SK-N-MC (cell line): ENCODE measurements around the gene OR1S2.

Source experiments
- EZH2 ChIP-seq: fragments of 200-600 bp; sonication (generic); IDR thresholded peaks from one replicate; pipeline ENCODE4 v1.6.1; 2017; ENCODE audit warnings: antibody characterized with exemption
- POLR2AphosphoS5 ChIP-seq: IDR thresholded peaks from 2 replicates; pipeline ENCODE4 v1.6.1; 2012; ENCODE audit warnings: mild to moderate bottlenecking, low read depth, low read length, borderline replicate concordance

DNA sequence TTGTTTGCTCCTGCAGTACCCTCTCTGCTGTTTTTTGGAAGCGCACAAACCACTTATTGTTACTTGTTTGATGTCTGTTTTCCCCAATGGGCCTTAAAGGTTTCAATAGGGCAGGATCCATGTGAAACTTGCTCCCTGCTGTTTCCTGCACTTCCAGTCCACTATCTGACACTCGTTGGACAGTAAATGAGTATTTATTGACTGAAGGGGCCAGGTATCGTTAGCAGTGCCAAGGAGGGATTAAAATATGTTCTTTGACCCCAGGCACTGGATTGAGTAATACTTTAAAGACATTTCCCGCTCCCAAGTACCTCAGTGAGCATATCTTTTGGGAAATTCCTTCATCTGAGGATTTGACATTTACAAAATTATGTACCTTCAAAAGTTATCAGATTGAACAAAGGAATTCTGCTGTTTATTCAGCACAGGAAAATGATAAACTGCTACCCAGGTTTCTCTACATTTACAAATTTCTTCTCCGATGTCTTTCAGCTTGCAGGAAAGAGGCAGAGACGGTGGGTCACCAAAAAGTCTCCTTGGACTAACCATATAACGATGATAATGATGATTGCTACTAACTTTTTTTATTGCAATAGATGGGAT lies 38.3 kb downstream of the OR1S2 start:
- TF ChIP-seq EZH2 (no peak), POLR2AphosphoS5 (no peak)
